ENCODE measurements around the gene LTBP2.

Gene LTBP2

GRCh38 chr14:74522740-74523139, 89.3 kb downstream of the LTBP2 start:
- no peak for DNase-seq

GRCh38 chr14:74521756-74522155, 90.3 kb downstream of the LTBP2 start:
- DNase-seq = no peak

- DNase-seq = no peak
Observed at GRCh38 chr14:74519316-74520074, 92.5 kb downstream of the LTBP2 start.

- DNase-seq = no peak
Observed at GRCh38 chr14:74518221-74518620, 93.8 kb downstream of the LTBP2 start.

- DNase-seq = no peak
Observed at GRCh38 chr14:74517731-74518130, 94.3 kb downstream of the LTBP2 start.

- no peak for DNase-seq
Observed at GRCh38 chr14:74516451-74517160, 95.4 kb downstream of the LTBP2 start.

- no peak for DNase-seq
Observed at GRCh38 chr14:74515891-74516412, 96.1 kb downstream of the LTBP2 start.

GRCh38 chr14:74514471-74514941, 97.5 kb downstream of the LTBP2 start:
- DNase-seq = peak; percentile 40

GRCh38 chr14:74511966-74512830, 99.8 kb downstream of the LTBP2 start:
- no peak for DNase-seq

GRCh38 chr14:74510959-74511409, 101.1 kb downstream of the LTBP2 start:
- DNase-seq = no peak

GRCh38 chr14:74510223-74510931, 101.7 kb downstream of the LTBP2 start:
- no peak for DNase-seq

- no peak for DNase-seq
Observed at GRCh38 chr14:74509587-74510222, 102.3 kb downstream of the LTBP2 start.

- no peak for DNase-seq
Observed at GRCh38 chr14:74508844-74509428, 103.1 kb downstream of the LTBP2 start.

GRCh38 chr14:74508292-74508731, 103.7 kb downstream of the LTBP2 start:
- DNase-seq = no peak

- no peak for DNase-seq
Observed at GRCh38 chr14:74507840-74508239, 104.2 kb downstream of the LTBP2 start.

GRCh38 chr14:74507085-74507484, 105.0 kb downstream of the LTBP2 start:
- DNase-seq = no peak

- no peak for DNase-seq
Observed at GRCh38 chr14:74506411-74506851, 105.6 kb downstream of the LTBP2 start.

- no peak for DNase-seq
Observed at GRCh38 chr14:74505831-74506230, 106.2 kb downstream of the LTBP2 start.

- no peak for DNase-seq
Observed at GRCh38 chr14:74504874-74505720, 106.9 kb downstream of the LTBP2 start.

GRCh38 chr14:74504412-74504811, 107.6 kb downstream of the LTBP2 start:
- no peak for DNase-seq
